H1 (cell line): ENCODE results near the gene PRTN3.

Source experiments
- CTCF ChIP-seq, 3 experiments: IDR thresholded peaks; 1 replicate in 2 of 3; 2 replicates in 1 of 3; pipeline versions ENCODE4 v1.5.1 to v1.6.1; 2011; ENCODE audit warnings: low read length in 3 of 3, mild to moderate bottlenecking in 3 of 3, inconsistent platforms in 2 of 3, low read depth in 1 of 3, moderate library complexity in 1 of 3; ENCODE audit not compliant: insufficient read depth in 1 of 3; ENCODE audit errors: control extremely low read depth in 1 of 3
- NRF1 ChIP-seq: IDR thresholded peaks from 2 replicates; pipeline ENCODE4 v1.6.1; 2011; ENCODE audit warnings: mild to moderate bottlenecking, low read depth, low read length, improper control_type of control experiment
- PHF8 ChIP-seq: fragments of 200-600 bp; sonication (generic); conservative IDR thresholded peaks from 2 replicates; pipeline ENCODE4 v1.7.1; 2012; ENCODE audit warnings: low read depth, mild to moderate bottlenecking, inconsistent platforms, low read length, moderate library complexity

DNA sequence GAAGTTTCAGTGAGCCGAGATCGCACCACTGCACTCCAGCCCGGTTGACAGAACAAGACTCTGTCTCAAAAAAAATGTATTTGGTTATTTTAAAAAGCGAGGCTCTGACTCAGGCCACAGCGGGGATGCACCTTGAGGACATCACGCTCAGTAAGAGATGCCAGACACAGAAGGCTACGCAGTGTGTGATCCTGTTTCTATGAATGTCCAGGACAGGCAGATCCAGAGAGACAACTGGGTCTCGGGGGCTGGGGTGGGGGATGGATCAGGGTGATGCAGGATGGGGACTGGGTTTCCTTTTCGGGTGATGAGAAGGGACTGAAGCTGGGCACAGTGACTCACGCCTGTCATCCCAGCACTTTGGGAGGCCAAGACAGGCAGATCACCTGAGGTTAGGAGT is 46.8 kb downstream of the PRTN3 start:
- TF ChIP-seq CTCF (IDR thresholded peaks at IDR 0.05; ENCODE audit: control extremely low read depth in 1 of 3, insufficient read depth in 1 of 3, low read depth in 1 of 3, low read length in 3 of 3) (no peak), PHF8 (no peak), NRF1 (no peak)
